HG02970 (cell line): ENCODE results near the gene LORICRIN.

Experiments used
- ATAC-seq: cut with Tn5 transposase; IDR thresholded peaks from one replicate; pipeline ENCODE4 v1.9.1; 2021; ENCODE audit warnings: mild to moderate bottlenecking, moderate library complexity, moderate number of reproducible peaks; ENCODE audit not compliant: unreplicated experiment, low FRiP score

Gene LORICRIN

DNA sequence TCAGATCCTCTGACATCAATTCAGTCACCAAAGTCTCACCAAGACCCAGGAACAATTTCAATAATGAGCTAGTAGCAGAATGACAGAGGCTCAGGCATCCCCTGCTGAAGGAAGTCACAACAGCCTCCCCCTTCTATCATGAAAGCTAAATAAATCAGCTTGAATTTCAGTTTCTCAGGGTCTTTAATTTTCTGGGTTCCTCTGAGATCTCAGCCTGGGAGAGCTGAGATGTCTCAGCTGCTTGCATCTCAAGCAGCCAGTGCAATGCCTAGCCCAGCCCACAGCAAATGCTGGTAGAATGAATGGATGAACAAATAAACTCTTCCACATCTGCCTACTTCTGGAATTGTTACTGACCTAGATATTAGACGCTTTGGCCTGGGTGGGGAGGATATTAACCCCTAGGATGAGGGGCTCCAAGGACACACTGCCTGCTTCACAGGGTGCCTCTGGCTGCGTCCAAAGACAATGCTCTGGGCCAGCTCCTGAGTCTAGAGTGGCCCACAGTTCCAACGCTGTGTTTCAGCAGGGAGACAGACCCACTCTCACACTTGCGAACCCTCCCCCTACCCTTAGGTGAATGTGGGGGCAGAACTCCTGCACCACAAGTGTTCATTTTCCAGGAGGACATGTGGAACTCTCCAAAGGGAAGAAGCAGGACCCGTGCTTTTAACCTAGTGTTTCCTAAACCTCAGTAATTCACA is 11.2 kb upstream of the LORICRIN start:
- ATAC-seq: no peak

GRCh38 chr1:153250166-153250565 is 9.3 kb upstream of the LORICRIN start:
- no peak for ATAC-seq

- no peak for ATAC-seq
Observed at GRCh38 chr1:153251087-153251486, 8.4 kb upstream of the LORICRIN start.

DNA sequence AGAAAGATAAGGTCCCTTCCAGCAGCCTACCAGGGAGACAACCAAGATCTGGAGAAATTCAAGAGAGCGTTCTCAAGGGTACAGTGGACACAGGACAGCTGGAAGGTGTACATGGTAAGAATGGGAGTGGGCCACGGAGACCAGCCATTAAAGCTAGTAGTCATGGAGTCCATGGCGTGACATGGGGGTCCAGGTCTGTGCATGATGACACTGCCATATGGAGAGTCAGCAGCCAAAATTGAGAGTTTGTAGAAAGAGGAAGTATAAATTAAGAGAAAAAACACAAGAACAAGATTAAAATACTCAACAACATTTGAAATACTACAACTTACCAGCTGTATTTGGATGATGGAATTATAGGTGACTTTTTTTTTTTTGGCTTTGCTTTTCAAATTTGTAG is 7.9 kb upstream of the LORICRIN start:
- ATAC-seq: no peak

DNA sequence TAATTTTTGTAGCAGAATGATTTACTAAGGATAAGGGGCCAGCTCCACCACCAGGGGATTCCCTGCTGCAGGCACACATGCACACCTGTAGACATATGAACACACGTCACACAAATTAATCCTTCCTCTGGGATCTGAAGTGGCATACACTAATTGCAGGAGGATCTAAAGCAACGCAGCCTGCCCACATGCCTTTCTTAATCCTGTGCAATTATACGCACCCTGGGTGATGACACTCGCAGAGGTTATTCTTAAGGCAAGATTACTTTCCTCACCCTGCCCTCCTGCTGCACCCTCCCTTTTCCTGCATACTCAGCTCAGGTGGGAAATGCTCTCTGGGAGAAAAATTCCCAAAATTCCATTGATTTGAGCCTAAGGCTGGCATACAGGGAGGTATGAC is 7.5 kb upstream of the LORICRIN start:
- ATAC-seq: no peak

DNA sequence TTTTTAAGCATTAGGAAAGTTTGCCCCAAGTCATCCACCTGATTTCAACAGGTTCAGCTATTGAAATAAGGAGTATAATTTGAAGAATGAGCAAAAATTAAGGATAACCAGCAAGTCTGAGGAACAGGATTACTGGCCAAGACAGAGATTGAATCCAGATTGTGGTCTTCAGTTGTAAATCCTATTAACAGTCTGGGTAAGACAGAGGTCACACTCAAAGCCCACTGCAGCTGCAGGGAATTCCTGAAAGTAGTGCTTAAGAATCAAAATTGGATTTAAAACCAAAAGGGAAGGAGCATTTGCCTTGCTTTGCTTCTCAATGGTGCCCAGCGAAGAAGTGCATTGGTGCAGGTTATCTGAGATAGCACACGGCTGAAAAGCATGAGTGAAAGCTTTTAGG is 6.4 kb upstream of the LORICRIN start:
- no peak for ATAC-seq

- peak; percentile 43 for ATAC-seq
Observed at GRCh38 chr1:153253693-153254092, 5.8 kb upstream of the LORICRIN start.

DNA sequence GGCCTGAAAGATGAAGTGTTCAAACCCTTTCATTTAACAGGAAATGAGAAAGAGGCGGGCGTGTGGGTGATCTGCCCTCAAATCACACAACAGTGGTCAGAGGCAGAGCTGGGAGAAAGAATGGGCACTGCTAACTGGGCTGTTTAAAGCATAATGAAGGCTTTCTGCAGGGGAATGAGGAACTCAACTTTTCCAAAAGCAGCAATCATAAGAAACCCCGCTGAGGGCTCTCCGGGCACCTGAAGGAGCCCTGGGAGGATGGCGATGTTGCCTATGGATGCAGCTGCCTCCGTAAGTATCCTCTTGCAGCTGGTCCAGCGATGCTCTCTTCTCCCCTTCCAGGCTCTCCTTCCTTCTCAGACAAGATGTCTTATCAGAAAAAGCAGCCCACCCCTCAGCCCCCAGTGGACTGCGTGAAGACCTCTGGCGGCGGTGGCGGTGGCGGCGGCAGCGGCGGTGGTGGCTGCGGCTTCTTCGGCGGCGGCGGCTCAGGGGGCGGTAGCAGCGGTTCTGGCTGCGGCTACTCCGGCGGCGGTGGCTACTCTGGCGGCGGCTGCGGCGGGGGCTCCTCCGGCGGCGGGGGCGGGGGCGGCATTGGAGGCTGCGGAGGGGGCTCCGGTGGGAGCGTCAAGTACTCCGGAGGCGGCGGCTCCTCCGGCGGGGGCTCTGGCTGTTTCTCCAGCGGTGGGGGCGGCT is 1.2 kb downstream of the LORICRIN start:
- no peak for ATAC-seq

DNA sequence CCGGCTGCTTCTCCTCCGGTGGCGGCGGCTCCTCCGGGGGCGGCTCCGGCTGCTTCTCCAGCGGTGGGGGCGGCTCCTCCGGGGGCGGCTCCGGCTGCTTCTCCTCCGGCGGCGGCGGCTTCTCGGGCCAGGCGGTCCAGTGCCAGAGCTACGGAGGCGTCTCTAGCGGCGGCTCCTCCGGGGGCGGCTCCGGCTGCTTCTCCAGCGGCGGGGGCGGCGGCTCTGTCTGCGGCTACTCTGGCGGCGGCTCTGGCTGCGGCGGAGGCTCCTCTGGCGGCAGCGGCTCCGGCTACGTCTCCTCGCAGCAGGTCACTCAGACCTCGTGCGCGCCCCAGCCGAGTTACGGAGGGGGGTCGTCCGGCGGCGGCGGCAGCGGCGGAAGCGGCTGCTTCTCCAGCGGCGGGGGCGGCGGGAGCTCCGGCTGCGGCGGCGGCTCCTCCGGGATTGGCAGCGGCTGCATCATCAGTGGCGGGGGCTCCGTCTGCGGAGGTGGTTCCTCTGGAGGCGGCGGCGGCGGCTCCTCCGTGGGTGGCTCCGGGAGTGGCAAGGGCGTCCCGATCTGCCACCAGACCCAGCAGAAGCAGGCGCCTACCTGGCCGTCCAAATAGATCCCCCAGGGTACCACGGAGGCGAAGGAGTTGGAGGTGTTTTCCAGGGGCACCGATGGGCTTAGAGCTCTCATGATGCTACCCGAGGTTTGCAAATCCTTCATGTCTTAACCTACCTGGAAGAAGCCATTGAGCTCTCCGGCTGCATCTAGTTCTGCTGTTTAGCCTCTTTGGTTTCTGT is 2.0 kb downstream of the LORICRIN start:
- ATAC-seq: no peak

DNA sequence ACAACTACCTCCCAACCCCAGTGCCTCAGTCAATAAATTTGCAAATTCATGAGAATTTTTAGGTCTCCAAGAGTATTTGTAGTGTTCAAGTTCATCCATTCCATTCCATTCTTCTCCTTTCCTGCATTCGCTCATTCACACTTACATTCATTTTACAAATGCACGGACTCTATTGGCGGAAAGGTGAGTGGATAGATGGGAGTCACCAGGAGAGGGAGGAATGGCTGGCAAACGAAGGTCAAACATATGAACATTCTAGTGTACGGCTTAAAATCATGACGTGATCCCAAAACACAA is 2.5 kb downstream of the LORICRIN start:
- no peak for ATAC-seq

- ATAC-seq: no peak
Observed at GRCh38 chr1:153262462-153263157, 3.1 kb downstream of the LORICRIN start.

GRCh38 chr1:153265457-153265856 is 6.0 kb downstream of the LORICRIN start:
- ATAC-seq: no peak

- ATAC-seq: no peak
Observed at GRCh38 chr1:153271711-153272110, 12.2 kb downstream of the LORICRIN start.

GRCh38 chr1:153272186-153272585 is 12.7 kb downstream of the LORICRIN start:
- ATAC-seq: no peak

DNA sequence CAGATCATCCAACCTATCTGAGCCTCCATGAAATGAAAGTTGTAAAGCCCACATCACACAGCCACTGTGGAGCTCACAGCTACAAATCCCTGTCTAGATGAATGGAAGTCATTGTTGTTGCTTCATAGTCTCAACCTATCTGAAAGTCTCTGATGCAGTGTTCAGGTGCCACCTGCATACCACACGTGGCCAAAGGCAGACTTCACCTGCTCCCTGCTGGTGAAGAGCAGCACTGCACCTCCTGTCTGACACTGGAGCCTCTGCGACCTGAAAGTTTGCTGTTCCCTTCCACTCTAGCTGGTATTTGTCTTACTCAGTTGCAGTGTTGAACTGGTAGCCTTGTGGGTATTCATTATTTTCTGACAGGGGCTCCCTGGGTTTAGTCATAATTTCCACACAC is 18.4 kb downstream of the LORICRIN start:
- no peak for ATAC-seq

GRCh38 chr1:153288634-153289275 is 29.3 kb downstream of the LORICRIN start:
- ATAC-seq: no peak

- ATAC-seq: no peak
Observed at GRCh38 chr1:153291514-153291913, 32.0 kb downstream of the LORICRIN start.

DNA sequence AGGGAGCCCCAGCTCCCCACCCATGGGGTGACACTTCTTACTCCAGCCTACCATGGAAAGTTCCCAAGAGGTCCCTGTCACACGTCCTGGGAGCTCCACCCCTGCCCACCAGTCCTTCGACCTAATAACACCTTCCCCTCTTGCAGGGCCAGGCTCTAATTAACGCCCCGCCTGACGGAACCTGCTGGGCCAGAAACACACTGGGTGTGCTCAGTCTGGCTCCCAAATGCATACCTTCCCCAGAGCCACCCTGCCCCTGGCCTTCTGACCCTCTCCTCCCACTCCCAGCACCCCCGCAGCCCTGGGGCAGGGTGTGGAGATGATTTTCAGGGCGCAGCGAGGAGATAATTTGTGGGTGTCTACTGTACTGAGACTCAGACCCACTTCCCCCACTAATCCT is 32.7 kb downstream of the LORICRIN start:
- ATAC-seq: no peak

- no peak for ATAC-seq
Observed at GRCh38 chr1:153292740-153293479, 33.4 kb downstream of the LORICRIN start.

- ATAC-seq: no peak
Observed at GRCh38 chr1:153293480-153293775, 33.9 kb downstream of the LORICRIN start.
